GM18499 (cell line): ENCODE data around the gene DCTN2.
"Not testable (repeated sequence)": the region's sequence is repeated elsewhere in the genome, so short reads cannot be mapped to it uniquely, and the experiment has no call there.

Experiments
- ATAC-seq: cut with Tn5 transposase; IDR thresholded peaks from one replicate; pipeline ENCODE4 v1.9.1; 2021; ENCODE audit warnings: moderate number of reproducible peaks; ENCODE audit not compliant: insufficient read depth, unreplicated experiment

DCTN2 gene

GRCh38 chr12:57497223-57498131 is 49.5 kb downstream of the DCTN2 start:
- ATAC-seq, result no peak

- ATAC-seq, result no peak
Observed at GRCh38 chr12:57496822-57497221, 50.2 kb downstream of the DCTN2 start.

GRCh38 chr12:57495051-57495701 is 51.8 kb downstream of the DCTN2 start:
- not testable (repeated sequence) for ATAC-seq

GRCh38 chr12:57491393-57492280 is 55.4 kb downstream of the DCTN2 start:
- ATAC-seq, result no peak

- no peak for ATAC-seq
Observed at GRCh38 chr12:57490126-57490525, 56.9 kb downstream of the DCTN2 start.

- ATAC-seq, result no peak
Observed at GRCh38 chr12:57489157-57489641, 57.8 kb downstream of the DCTN2 start.

GRCh38 chr12:57488402-57489156 is 58.4 kb downstream of the DCTN2 start:
- no peak for ATAC-seq

GRCh38 chr12:57487597-57488401 is 59.2 kb downstream of the DCTN2 start, which contains the start of gene MARS1:
Gene MARS1, plus strand, starts transcription at chr12:57488068. Its CDS starts 23 bp downstream, at chr12:57488091.
- peak; percentile 86 for ATAC-seq

GRCh38 chr12:57487055-57487596 is 59.9 kb downstream of the DCTN2 start:
- ATAC-seq, result no peak

- ATAC-seq, result no peak
Observed at GRCh38 chr12:57485695-57486094, 61.3 kb downstream of the DCTN2 start.

GRCh38 chr12:57483466-57483865 is 63.5 kb downstream of the DCTN2 start:
- no peak for ATAC-seq

GRCh38 chr12:57481671-57482070 is 65.3 kb downstream of the DCTN2 start:
- ATAC-seq, result no peak
